Lung (tissue), 16 donors: Measurements from ENCODE around the gene BOLA3. TPM values are rescaled to one million over a fixed set of nuclear protein-coding genes. Genes with fewer than 3 reads are reported as not detected.
A peak's percentile ranks its signal among the peaks of the same experiment; 100 is the strongest.

ENCODE experiments used
- ATAC-seq: fragments of 200-7000 bp; cut with Tn5 transposase; one replicate; pipeline ENCODE4 v1.9.1; 2020; ENCODE audit warnings: moderate number of reproducible peaks; ENCODE audit not compliant: insufficient read depth, low FRiP score
- DNase-seq, 3 donors: peaks; one replicate each; pipeline ENCODE4 v3.0.0-alpha.2; 2013 to 2017
- H3K27ac ChIP-seq, 2 donors: one replicate each; pipeline ENCODE4 v1.5.1; 2013; ENCODE audit warnings: mild to moderate bottlenecking in 2 of 2, moderate library complexity in 2 of 2, control low read depth in 1 of 2, inconsistent platforms in 1 of 2, low read depth in 1 of 2, low read length in 1 of 2
- H3K27me3 ChIP-seq, 3 donors: one replicate each; pipeline ENCODE4 v1.5.1; 2013; ENCODE audit warnings: low read length in 2 of 3; ENCODE audit not compliant: control insufficient read depth in 3 of 3, insufficient read depth in 3 of 3
- H3K36me3 ChIP-seq, 4 donors: one replicate each; pipeline ENCODE4 v1.5.1; 2013; ENCODE audit warnings: low read length in 4 of 4, mild to moderate bottlenecking in 1 of 4, moderate library complexity in 1 of 4; ENCODE audit not compliant: control insufficient read depth in 4 of 4, insufficient read depth in 4 of 4
- H3K4me1 ChIP-seq, 5 donors: one replicate each; pipeline ENCODE4 v1.5.1; 2013; ENCODE audit warnings: low read length in 5 of 5, mild to moderate bottlenecking in 2 of 5, moderate library complexity in 1 of 5; ENCODE audit not compliant: control insufficient read depth in 5 of 5, insufficient read depth in 5 of 5
- H3K4me3 ChIP-seq: one replicate; pipeline ENCODE4 v1.5.1; 2013; ENCODE audit warnings: mild to moderate bottlenecking, control low read depth, moderate library complexity
- H3K9ac ChIP-seq, 2 donors: one replicate each; pipeline ENCODE4 v1.5.1; 2013; ENCODE audit warnings: low read length in 2 of 2, control low read depth in 1 of 2; ENCODE audit not compliant: insufficient read depth in 1 of 2
- H3K9me3 ChIP-seq, 4 donors: one replicate each; pipeline ENCODE4 v1.5.1; 2013; ENCODE audit warnings: low read length in 3 of 4, mild to moderate bottlenecking in 1 of 4, moderate library complexity in 1 of 4; ENCODE audit not compliant: control insufficient read depth in 4 of 4, insufficient read depth in 3 of 4
- CTCF ChIP-seq: IDR thresholded peaks from 2 replicates; pipeline ENCODE4 v1.5.1; 2012; ENCODE audit warnings: mild to moderate bottlenecking; ENCODE audit errors: control extremely low read depth, extremely low read depth
- WGBS, 2 donors: extraction: QIAGEN DNeasy Blood & Tissue Kit; methylation state at CpG; one replicate each; pipeline ENCODE4 v1.1.7; 2013; 5-methylcytosine and 5-hydroxymethylcytosine counted together
- long read RNA-seq, 5 donors: transcript quantifications; one replicate each; lab custom pipeline, GENCODE V29; 2026
- polyA plus RNA-seq, 2 donors: library from polyadenylated mRNA; stranded (reverse); fragments of 200-250 nt; gene quantifications; one replicate each; pipeline ENCODE4 v1.2.1, GENCODE V29; 2013
- total RNA-seq, 2 donors: library from RNA; depleted of rRNA in 1 of 2; stranded (reverse); fragments of >200 nt in 1 of 2; gene quantifications; one replicate each; pipeline ENCODE4 v1.2.1, GENCODE V29; 2014 to 2021
- donor health status: control.
- donor health status: control.
- donor health status: Bipolar disorder and iron deficiency.
- donor health status: healthy.
- donor health status: DM: yes; HTN: yes; CAD: no.

BOLA3 gene
- 10 to 100 TPM; 12.0 to 36.4 TPM for total RNA-seq
- polyA plus RNA-seq: 10 to 100 TPM; 43.0 to 64.5 TPM
- long read RNA-seq, donor 1, transcript BOLA3-202 (4 exons, 639 nt): minor isoform, 10 of 24 reads
- long read RNA-seq, donor 1, transcript BOLA3-201 (3 exons, 444 nt): major isoform, 11 of 24 reads
- long read RNA-seq, donor 1, partial matches to known transcripts: 0 of 24 reads
- long read RNA-seq, donor 1, other reads (novel, unspliced or antisense): 0 of 24 reads
- long read RNA-seq, donor 2, transcript BOLA3-201 (3 exons, 444 nt): major isoform, 5 of 12 reads
- long read RNA-seq, donor 2, partial matches to known transcripts: 0 of 12 reads
- long read RNA-seq, donor 2, other reads (novel, unspliced or antisense): 0 of 12 reads
- long read RNA-seq, donor 3, transcript BOLA3-202 (4 exons, 639 nt): minor isoform, 5 of 15 reads
- long read RNA-seq, donor 3, transcript BOLA3-201 (3 exons, 444 nt): major isoform, 9 of 15 reads
- long read RNA-seq, donor 3, partial matches to known transcripts: 0 of 15 reads
- long read RNA-seq, donor 3, other reads (novel, unspliced or antisense): 0 of 15 reads
- long read RNA-seq, donor 4, transcript BOLA3-202 (4 exons, 639 nt): minor isoform, 5 of 18 reads
- long read RNA-seq, donor 4, transcript BOLA3-201 (3 exons, 444 nt): major isoform, 12 of 18 reads
- long read RNA-seq, donor 4, partial matches to known transcripts: 0 of 18 reads
- long read RNA-seq, donor 4, other reads (novel, unspliced or antisense): 0 of 18 reads
- long read RNA-seq, donor 5, transcript BOLA3-202 (4 exons, 639 nt): minor isoform, 16 of 38 reads
- long read RNA-seq, donor 5, transcript BOLA3-201 (3 exons, 444 nt): major isoform, 18 of 38 reads
- long read RNA-seq, donor 5, partial matches to known transcripts: 0 of 38 reads
- long read RNA-seq, donor 5, other reads (novel, unspliced or antisense): 0 of 38 reads

GRCh38 chr2:74147727-74148456 is at the start of gene BOLA3:
Gene BOLA3, minus strand, starts transcription at chr2:74147912. Its CDS starts 38 bp downstream, at chr2:74147874.
- Histone ChIP-seq H3K9ac (peak within 1 kb of the TSS; percentile 42 to 82), H3K27me3 (no peaks in the 10 kb centered on the region), H3K4me1 (peaks cover 0 to 15% (median 10%) of the 10 kb centered on the region in 5 donors), H3K27ac (peak within 1 kb of the TSS; percentile 54 to 82), H3K9me3 (no peaks in the 10 kb centered on the region), H3K36me3 (peaks cover under 1 to 6% (median 5%) of the 10 kb centered on the region in 4 donors), H3K4me3 (peak within 1 kb of the TSS; percentile 80)
- 2% methylated on average over 49 to 67 of the region's 67 CpGs for WGBS, 2 donors
- DNase-seq: peak; percentile 83 to 89 (median 86)
- TF ChIP-seq CTCF: peak; percentile 37
- ATAC-seq: peak; percentile 97

- no peaks in the 10 kb centered on the region for H3K36me3 ChIP-seq
- DNase-seq (no peak), ATAC-seq (no peak)
- no peaks in the 10 kb centered on the region for H3K27me3 ChIP-seq
- H3K4me1 ChIP-seq: peaks cover 0 to 13% (median 0%) of the 10 kb centered on the region in 5 donors
- no peak overlapping the region for H3K27ac ChIP-seq
- no peak overlapping the region for H3K9ac ChIP-seq
- WGBS, 2 donors: 78 to 80% methylated on average over 4 of the region's 4 CpGs
- no peak for TF ChIP-seq CTCF
- H3K4me3 ChIP-seq: no peak overlapping the region
- H3K9me3 ChIP-seq: no peaks in the 10 kb centered on the region
Observed at GRCh38 chr2:74197049-74197448, 49.3 kb upstream of the BOLA3 start.

GRCh38 chr2:74194799-74195198 is 47.1 kb upstream of the BOLA3 start:
- Histone ChIP-seq H3K27ac (no peak overlapping the region), H3K4me1 (peaks cover 0 to 9% (median 0%) of the 10 kb centered on the region in 5 donors), H3K9ac (no peak overlapping the region), H3K27me3 (no peaks in the 10 kb centered on the region), H3K36me3 (no peaks in the 10 kb centered on the region), H3K9me3 (no peaks in the 10 kb centered on the region), H3K4me3 (no peak overlapping the region)
- no peak for DNase-seq
- 100% methylated on average over 1 of the region's 1 CpG for WGBS, 2 donors
- ATAC-seq: no peak
- no peak for TF ChIP-seq CTCF
